Natural killer cell (primary cell): ENCODE measurements around the gene VASP. TPM values are rescaled to one million over a fixed set of nuclear protein-coding genes. Genes with fewer than 3 reads are reported as not detected.

Experiments used
- ATAC-seq, 3 donors: fragments of 150-1000 bp in 2 of 3; fragments of 200-7000 bp in 1 of 3; cut with Tn5 transposase; 1 replicate in 1 of 3; 2 replicates in 2 of 3; pipeline ENCODE4 v1.10.0; 2021; ENCODE audit warnings: mild to moderate bottlenecking in 2 of 3, moderate library complexity in 2 of 3
- DNase-seq, 2 donors: peaks; one replicate each; pipeline versions ENCODE4 v3.0.0 to v3.0.0-alpha.2; 2013 to 2021; ENCODE audit warnings: mixed read lengths in 1 of 2
- H3K27ac ChIP-seq: one replicate; pipeline ENCODE4 v1.5.1; 2013; ENCODE audit warnings: mild to moderate bottlenecking, low read length
- H3K27me3 ChIP-seq: one replicate; pipeline ENCODE4 v1.6.1; 2013; ENCODE audit warnings: low read length; ENCODE audit not compliant: control insufficient read depth, insufficient read depth
- H3K36me3 ChIP-seq: one replicate; pipeline ENCODE4 v1.6.1; 2013; ENCODE audit warnings: low read length; ENCODE audit not compliant: control insufficient read depth, insufficient read depth
- H3K4me1 ChIP-seq: one replicate; pipeline ENCODE4 v1.6.1; 2013; ENCODE audit warnings: low read length; ENCODE audit not compliant: control insufficient read depth, insufficient read depth
- H3K4me3 ChIP-seq: one replicate; pipeline ENCODE4 v1.5.1; 2013; ENCODE audit warnings: low read length
- H3K9me3 ChIP-seq: one replicate; pipeline ENCODE4 v1.6.1; 2013; ENCODE audit warnings: low read length; ENCODE audit not compliant: control insufficient read depth, insufficient read depth
- H3K27ac Mint-ChIP-seq, 2 donors: one replicate each; pipeline ENCODE4 v1.8.0; 2022; ENCODE audit warnings: mild to moderate bottlenecking in 2 of 2, mixed read lengths in 2 of 2, moderate library complexity in 1 of 2
- H3K27me3 Mint-ChIP-seq, 2 donors: one replicate each; pipeline ENCODE4 v1.8.0; 2022; ENCODE audit warnings: low read depth in 2 of 2, mixed read lengths in 2 of 2
- H3K36me3 Mint-ChIP-seq: one replicate; pipeline ENCODE4 v1.8.0; 2022; ENCODE audit warnings: mixed read lengths
- H3K4me1 Mint-ChIP-seq, 2 donors: one replicate each; pipeline ENCODE4 v1.8.0; 2022; ENCODE audit warnings: mixed read lengths in 2 of 2
- H3K4me3 Mint-ChIP-seq: one replicate; pipeline ENCODE4 v1.8.0; 2022; ENCODE audit warnings: mild to moderate bottlenecking, moderate library complexity, mixed read lengths
- H3K9me3 Mint-ChIP-seq, 2 donors: one replicate each; pipeline ENCODE4 v1.8.0; 2022; ENCODE audit warnings: mixed read lengths in 2 of 2
- CTCF ChIP-seq: fragments of 200-600 bp; IDR thresholded peaks from one replicate; pipeline ENCODE4 v1.8.0; 2022; ENCODE audit warnings: antibody characterized with exemption
- WGBS: methylation state at CpG from one replicate; pipeline ENCODE4 v1.1.7; 2013; ENCODE audit warnings: missing lambda C conversion rate; ENCODE audit not compliant: insufficient coverage; 5-methylcytosine and 5-hydroxymethylcytosine counted together
- intact Hi-C: fragments of 100-400 bp; cut with micrococcal nuclease; formaldehyde crosslinking; loops from one replicate; pipeline ENCODE4 v1.14.2; 2022
- total RNA-seq, 4 donors: library from RNA; stranded (reverse); fragments of 120-200 nt in 1 of 4; gene quantifications; one replicate each; pipeline versions ENCODE4 v1.2.3 to v1.2.4, GENCODE V29; 2013 to 2022

The VASP gene
- total RNA-seq, 3 donors from 2014 or later (not counting 1 experiment from before 2014, with no cell fraction given) = 192 to 244 (median 237) TPM

- Mint-ChIP-seq H3K4me3 (no peak overlapping the region), H3K36me3 (no peaks in the 10 kb centered on the region), H3K9me3 (no peaks in the 10 kb centered on the region), H3K4me1 (peaks cover 17 to 43% of the 10 kb centered on the region in 2 donors), H3K27ac (no peak overlapping the region), H3K27me3 (no peaks in the 10 kb centered on the region)
- peaks cover 55% of the 10 kb centered on the region for H3K36me3 ChIP-seq
- DNase-seq (no peak), ATAC-seq (no peak)
- intact Hi-C loops = no loop called here
- H3K4me1 ChIP-seq = peaks cover 43% of the 10 kb centered on the region
- TF ChIP-seq CTCF = no peak
- H3K27ac ChIP-seq = no peak overlapping the region
- no peaks in the 10 kb centered on the region for H3K9me3 ChIP-seq
- H3K4me3 ChIP-seq = no peak overlapping the region
- H3K27me3 ChIP-seq = no peaks in the 10 kb centered on the region
- 99% methylated on average over 7 of the region's 7 CpGs for WGBS
Measured at GRCh38 chr19:45518469-45518826, 11.2 kb downstream of the VASP start.

- H3K4me3 Mint-ChIP-seq = no peak overlapping the region
- no peaks in the 10 kb centered on the region for H3K27me3 Mint-ChIP-seq
- 92% methylated on average over 22 of the region's 24 CpGs for WGBS
- intact Hi-C loops = loop anchor here (2.0 to 5.0 kb wide), 2 partner anchors 35 to 121 kb away; no protein-coding TSS in a partner anchor
- Histone ChIP-seq H3K27me3 (no peaks in the 10 kb centered on the region), H3K4me3 (no peak overlapping the region), H3K9me3 (no peaks in the 10 kb centered on the region), H3K27ac (no peak overlapping the region), H3K4me1 (peaks cover 17% of the 10 kb centered on the region), H3K36me3 (peaks cover 82% of the 10 kb centered on the region)
- no peaks in the 10 kb centered on the region for H3K36me3 Mint-ChIP-seq
- no peaks in the 10 kb centered on the region for H3K9me3 Mint-ChIP-seq
- DNase-seq = no peak
- H3K4me1 Mint-ChIP-seq = peaks cover 9 to 12% of the 10 kb centered on the region in 2 donors
- TF ChIP-seq CTCF = no peak
- no peak for ATAC-seq
- no peak overlapping the region for H3K27ac Mint-ChIP-seq
Measured at GRCh38 chr19:45522010-45522941, 15.0 kb downstream of the VASP start.

- H3K9me3 Mint-ChIP-seq = no peaks in the 10 kb centered on the region
- WGBS = 62% methylated on average over 8 of the region's 9 CpGs
- peaks cover 79% of the 10 kb centered on the region for H3K36me3 ChIP-seq
Measured at GRCh38 chr19:45523642-45524256, 16.5 kb downstream of the VASP start.

More at GRCh38 chr19:45523642-45524256, 16.5 kb downstream of the VASP start:
- H3K27ac Mint-ChIP-seq = peak overlapping the region; percentile 75 to 78
- ATAC-seq = peak; percentile 99 to 100 (median 99)
- peaks cover 20 to 22% of the 10 kb centered on the region in 2 donors for H3K4me1 Mint-ChIP-seq
- H3K27ac ChIP-seq = peak overlapping the region; percentile 13
- intact Hi-C loops = loop anchor here (1.0 to 5.0 kb wide), 4 partner anchors 34 to 169 kb away; partner anchors contain the start of gene QPCTL
- TF ChIP-seq CTCF = peak; percentile 75
- no peaks in the 10 kb centered on the region for H3K27me3 Mint-ChIP-seq
- DNase-seq = peak; percentile 70 to 90
- no peaks in the 10 kb centered on the region for H3K9me3 ChIP-seq
- no peaks in the 10 kb centered on the region for H3K36me3 Mint-ChIP-seq
- H3K4me1 ChIP-seq = peaks cover 19% of the 10 kb centered on the region
- no peak overlapping the region for H3K4me3 Mint-ChIP-seq
- H3K27me3 ChIP-seq = no peaks in the 10 kb centered on the region
- no peak overlapping the region for H3K4me3 ChIP-seq
